ENCODE data around the gene CNGB1.

DNA sequence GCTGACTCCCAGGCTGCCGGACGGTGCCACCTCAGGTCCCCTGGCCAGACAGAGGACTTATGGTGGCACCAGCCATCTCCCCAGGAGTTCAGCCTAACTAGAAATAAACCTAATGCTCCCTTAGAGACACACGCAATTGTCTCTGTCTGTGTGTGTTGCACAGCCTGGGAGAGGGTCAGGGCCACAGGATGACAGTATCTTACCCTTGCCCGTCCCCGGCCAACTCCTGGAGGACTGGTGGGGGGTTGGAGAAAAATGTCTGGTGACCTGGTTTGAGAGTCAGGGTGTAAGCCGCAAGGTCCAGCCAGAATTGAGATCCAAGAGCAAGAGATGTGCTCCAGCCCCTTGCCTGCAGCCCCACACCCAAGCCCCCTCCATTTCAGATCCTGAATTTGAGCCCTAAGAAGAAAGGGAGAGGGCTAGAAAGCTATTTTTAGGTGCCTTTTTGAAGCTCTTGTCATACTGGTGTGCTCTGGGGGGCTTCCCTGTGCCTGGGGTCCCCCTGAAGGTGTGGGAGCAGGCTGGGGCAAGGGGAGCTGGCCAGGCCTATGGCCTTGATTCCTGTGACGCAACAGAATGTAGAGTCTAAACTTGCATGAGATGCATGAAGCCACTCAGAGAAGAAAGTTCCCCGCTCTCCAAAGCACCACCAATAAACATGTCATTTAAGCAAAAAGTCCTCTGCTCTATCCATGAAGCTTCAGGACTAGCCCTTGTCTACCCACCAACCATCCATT is 16.7 kb upstream of the CNGB1 start:
- TF ChIP-seq, protein P1, sequence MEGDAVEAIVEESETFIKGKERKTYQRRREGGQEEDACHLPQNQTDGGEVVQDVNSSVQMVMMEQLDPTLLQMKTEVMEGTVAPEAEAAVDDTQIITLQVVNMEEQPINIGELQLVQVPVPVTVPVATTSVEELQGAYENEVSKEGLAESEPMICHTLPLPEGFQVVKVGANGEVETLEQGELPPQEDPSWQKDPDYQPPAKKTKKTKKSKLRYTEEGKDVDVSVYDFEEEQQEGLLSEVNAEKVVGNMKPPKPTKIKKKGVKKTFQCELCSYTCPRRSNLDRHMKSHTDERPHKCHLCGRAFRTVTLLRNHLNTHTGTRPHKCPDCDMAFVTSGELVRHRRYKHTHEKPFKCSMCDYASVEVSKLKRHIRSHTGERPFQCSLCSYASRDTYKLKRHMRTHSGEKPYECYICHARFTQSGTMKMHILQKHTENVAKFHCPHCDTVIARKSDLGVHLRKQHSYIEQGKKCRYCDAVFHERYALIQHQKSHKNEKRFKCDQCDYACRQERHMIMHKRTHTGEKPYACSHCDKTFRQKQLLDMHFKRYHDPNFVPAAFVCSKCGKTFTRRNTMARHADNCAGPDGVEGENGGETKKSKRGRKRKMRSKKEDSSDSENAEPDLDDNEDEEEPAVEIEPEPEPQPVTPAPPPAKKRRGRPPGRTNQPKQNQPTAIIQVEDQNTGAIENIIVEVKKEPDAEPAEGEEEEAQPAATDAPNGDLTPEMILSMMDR (conservative IDR thresholded peaks at IDR 0.05; ENCODE audit: low read length): no peak
- TF ChIP-seq EZH2phosphoT487 (IDR thresholded peaks at IDR 0.05; ENCODE audit: borderline replicate concordance): no peak

Data from Loucy (cell line).